H1 (cell line): ENCODE data around the gene CD96. TPM values are rescaled to one million over a fixed set of nuclear protein-coding genes. Genes with fewer than 3 reads are reported as not detected.

Experiments used
- CTCF ChIA-PET: fragments of 300-600 bp; sonication (Branson Sonifier 250); formaldehyde crosslinking; loops from one replicate; lab custom pipeline; 2021; ENCODE audit not compliant: partially characterized antibody; lab: Charles Lee
- POLR2A ChIA-PET: fragments of 300-600 bp; sonication (Branson Sonifier 250); formaldehyde crosslinking; loops from one replicate; lab custom pipeline; 2021; ENCODE audit warnings: inconsistent platforms; ENCODE audit not compliant: partially characterized antibody; lab: Charles Lee
- DNase-seq, 2 experiments: peaks; one replicate each; pipeline versions ENCODE4 v3.0.0 to v3.0.0-alpha.2; 2010 to 2022; ENCODE audit warnings: low spot score in 2 of 2, low read depth in 1 of 2, mixed read lengths in 1 of 2
- FAIRE-seq: peaks from 2 replicates; lab custom pipeline; 2011; peaks lifted over from hg19 to GRCh38; lab: Jason Lieb, UNC
- H2AFZ ChIP-seq: 2 replicates; pipeline ENCODE4 v1.8.1; 2012; ENCODE audit warnings: low read length, inconsistent platforms
- H2AK5ac ChIP-seq: 2 replicates; pipeline ENCODE4 v1.6.1; 2013; ENCODE audit warnings: low read depth, low read length
- H2BK120ac ChIP-seq: replicated peaks from 2 replicates; pipeline ENCODE3; 2013; ENCODE audit warnings: low read depth, low read length, inconsistent platforms
- H2BK12ac ChIP-seq: 2 replicates; pipeline ENCODE4 v1.6.1; 2013; ENCODE audit warnings: low read depth, low read length
- H2BK15ac ChIP-seq: 2 replicates; pipeline ENCODE4 v1.6.1; 2013; ENCODE audit warnings: low read length
- H2BK20ac ChIP-seq: 2 replicates; pipeline ENCODE4 v1.6.1; 2013; ENCODE audit warnings: low read length
- H2BK5ac ChIP-seq: 2 replicates; pipeline ENCODE4 v1.6.1; 2013; ENCODE audit warnings: low read depth, low read length
- H3K14ac ChIP-seq: 2 replicates; pipeline ENCODE4 v1.6.1; 2013; ENCODE audit warnings: inconsistent platforms; ENCODE audit not compliant: insufficient read length
- H3K18ac ChIP-seq: 2 replicates; pipeline ENCODE4 v1.6.1; 2013; ENCODE audit warnings: low read length; ENCODE audit errors: extremely low read depth
- H3K23ac ChIP-seq: 2 replicates; pipeline ENCODE4 v1.6.1; 2013; ENCODE audit warnings: inconsistent platforms; ENCODE audit not compliant: insufficient read length
- H3K23me2 ChIP-seq: 2 replicates; pipeline ENCODE4 v1.6.1; 2013; ENCODE audit warnings: low read depth, low read length
- H3K27ac ChIP-seq: 2 replicates; pipeline ENCODE4 v1.6.1; 2011; ENCODE audit warnings: low read depth, low read length, inconsistent platforms
- H3K27me3 ChIP-seq, 4 experiments: replicated peaks in 1 of 4; 1 replicate in 1 of 4; 2 replicates in 3 of 4; pipeline versions ENCODE4 v1.6.1 to v1.8.1; 2011 to 2013; ENCODE audit warnings: low read length in 3 of 4, mild to moderate bottlenecking in 3 of 4, inconsistent platforms in 2 of 4, mixed read lengths in 2 of 4, moderate library complexity in 1 of 4; ENCODE audit not compliant: control insufficient read depth in 3 of 4, insufficient read depth in 3 of 4; ENCODE audit errors: extremely low read depth in 1 of 4
- H3K36me3 ChIP-seq, 4 experiments: 2 replicates each; pipeline versions ENCODE4 v1.6.1 to v1.8.1; 2011 to 2013; ENCODE audit warnings: mild to moderate bottlenecking in 4 of 4, low read length in 3 of 4, moderate library complexity in 2 of 4, control low read depth in 1 of 4, inconsistent platforms in 1 of 4; ENCODE audit not compliant: insufficient read depth in 4 of 4, control insufficient read depth in 2 of 4
- H3K4ac ChIP-seq: replicated peaks from 2 replicates; pipeline ENCODE3; 2013; ENCODE audit warnings: low read length, low read depth, mixed read lengths, inconsistent platforms; ENCODE audit not compliant: insufficient read length
- H3K4me1 ChIP-seq, 4 experiments: replicated peaks in 1 of 4; 1 replicate in 1 of 4; 2 replicates in 3 of 4; pipeline versions ENCODE4 v1.6.1 to v1.8.1; 2011 to 2013; ENCODE audit warnings: low read length in 3 of 4, inconsistent platforms in 2 of 4, mixed read lengths in 1 of 4; ENCODE audit not compliant: insufficient read depth in 4 of 4, control insufficient read depth in 3 of 4
- H3K4me2 ChIP-seq, 2 experiments: 2 replicates each; pipeline versions ENCODE4 v1.6.1 to v1.8.1; 2011 to 2013; ENCODE audit warnings: low read depth in 2 of 2, low read length in 2 of 2, control low read depth in 1 of 2, inconsistent platforms in 1 of 2, mild to moderate bottlenecking in 1 of 2; ENCODE audit not compliant: insufficient read depth in 1 of 2
- H3K4me3 ChIP-seq, 4 experiments: fragments of 200-600, 300-600 bp in 1 of 4; sonication (generic), shearing (Covaris generic), sonication (Bioruptor Twin) in 1 of 4; 2 replicates each; pipeline versions ENCODE4 v1.5.1 to v1.8.1; 2011 to 2016; ENCODE audit warnings: low read length in 4 of 4, low read depth in 3 of 4, control low read depth in 2 of 4, inconsistent platforms in 2 of 4, mild to moderate bottlenecking in 2 of 4, mixed read lengths in 1 of 4, moderate library complexity in 1 of 4; ENCODE audit not compliant: insufficient read depth in 2 of 4; ENCODE audit errors: extremely low read depth in 1 of 4
- H3K56ac ChIP-seq: replicated peaks from 2 replicates; pipeline ENCODE3; 2013; ENCODE audit warnings: low read depth, mild to moderate bottlenecking, mixed read lengths, low read length, inconsistent platforms; ENCODE audit not compliant: insufficient read length
- H3K79me1 ChIP-seq: 2 replicates; pipeline ENCODE4 v1.6.1; 2013; ENCODE audit warnings: low read depth, low read length, control low read depth
- H3K79me2 ChIP-seq, 2 experiments: 2 replicates each; pipeline versions ENCODE4 v1.6.1 to v1.8.1; 2012 to 2013; ENCODE audit warnings: low read length in 2 of 2, mild to moderate bottlenecking in 2 of 2, inconsistent platforms in 1 of 2; ENCODE audit not compliant: insufficient read depth in 2 of 2, control insufficient read depth in 1 of 2
- H3K9ac ChIP-seq, 4 experiments: replicated peaks in 1 of 4; 1 replicate in 1 of 4; 2 replicates in 3 of 4; pipeline versions ENCODE4 v1.6.1 to v1.8.1; 2011 to 2013; ENCODE audit warnings: low read depth in 3 of 4, low read length in 3 of 4, control low read depth in 2 of 4, mild to moderate bottlenecking in 2 of 4, moderate library complexity in 2 of 4, inconsistent platforms in 1 of 4; ENCODE audit errors: extremely low read depth in 1 of 4
- H3K9me3 ChIP-seq, 2 experiments: 2 replicates each; pipeline versions ENCODE4 v1.6.1 to v1.8.1; 2012 to 2013; ENCODE audit warnings: mild to moderate bottlenecking in 2 of 2, moderate library complexity in 2 of 2, control low read depth in 1 of 2, inconsistent platforms in 1 of 2, low read depth in 1 of 2, low read length in 1 of 2, mixed read lengths in 1 of 2; ENCODE audit not compliant: insufficient read depth in 2 of 2
- H4K20me1 ChIP-seq, 2 experiments: replicated peaks in 1 of 2; 2 replicates each; pipeline versions ENCODE3 to v1.8.1; 2011 to 2013; ENCODE audit warnings: inconsistent platforms in 2 of 2, low read length in 2 of 2, mild to moderate bottlenecking in 1 of 2; ENCODE audit not compliant: insufficient read depth in 2 of 2, control insufficient read depth in 1 of 2
- H4K5ac ChIP-seq: 2 replicates; pipeline ENCODE4 v1.6.1; 2013; ENCODE audit warnings: low read length, low read depth, mixed read lengths, inconsistent platforms; ENCODE audit not compliant: insufficient read length
- H4K8ac ChIP-seq: 2 replicates; pipeline ENCODE4 v1.8.0; 2013; ENCODE audit warnings: mild to moderate bottlenecking, moderate library complexity, low read length, inconsistent platforms; ENCODE audit not compliant: insufficient read depth; ENCODE audit errors: extremely low read depth
- H4K91ac ChIP-seq: replicated peaks from 2 replicates; pipeline ENCODE3; 2013; ENCODE audit warnings: low read length, mixed read lengths, inconsistent platforms; ENCODE audit not compliant: insufficient read length
- ATF3 ChIP-seq: IDR thresholded peaks from 2 replicates; pipeline ENCODE4 v1.6.1; 2011; ENCODE audit warnings: low read depth, mild to moderate bottlenecking, low read length; ENCODE audit not compliant: insufficient read depth
- BCL11A ChIP-seq, 2 experiments: IDR thresholded peaks; one replicate each; pipeline ENCODE4 v1.6.1; 2011; ENCODE audit warnings: low read depth in 2 of 2, low read length in 2 of 2, mild to moderate bottlenecking in 2 of 2
- CBX8 ChIP-seq: fragments of 300-800, 300-1000 bp; sonication (generic); IDR thresholded peaks from 2 replicates; pipeline ENCODE4 v1.7.1; 2016; ENCODE audit warnings: low read depth, low read length, borderline replicate concordance
- CHD2 ChIP-seq: IDR thresholded peaks from 2 replicates; pipeline ENCODE4 v1.6.1; 2012; ENCODE audit warnings: low read length, improper control_type of control experiment
- CTBP2 ChIP-seq: IDR thresholded peaks from 2 replicates; pipeline ENCODE4 v1.7.0; 2011; ENCODE audit warnings: borderline replicate concordance, mild to moderate bottlenecking, moderate library complexity, mixed read lengths, low read length; ENCODE audit not compliant: insufficient read depth, insufficient read length
- E2F6 ChIP-seq: IDR thresholded peaks from 2 replicates; pipeline ENCODE4 v1.6.1; 2012; ENCODE audit warnings: inconsistent platforms
- EZH2 ChIP-seq: fragments of 200-600 bp; sonication (generic); IDR thresholded peaks from 2 replicates; pipeline ENCODE4 v1.7.1; 2012; ENCODE audit warnings: low read depth, mild to moderate bottlenecking, moderate library complexity, low read length, inconsistent platforms; ENCODE audit not compliant: severe bottlenecking
- FOSL1 ChIP-seq: IDR thresholded peaks from 2 replicates; pipeline ENCODE4 v1.6.1; 2011; ENCODE audit warnings: mild to moderate bottlenecking, low read depth, low read length, moderate library complexity; ENCODE audit not compliant: insufficient read depth
- HDAC6 ChIP-seq: IDR thresholded peaks from one replicate; pipeline ENCODE4 v1.7.1; 2012; ENCODE audit warnings: low read depth, mild to moderate bottlenecking, inconsistent platforms, low read length, moderate library complexity
- MAX ChIP-seq: IDR thresholded peaks from 2 replicates; pipeline ENCODE4 v1.6.1; 2012; ENCODE audit warnings: inconsistent platforms
- NRF1 ChIP-seq: IDR thresholded peaks from 2 replicates; pipeline ENCODE4 v1.6.1; 2011; ENCODE audit warnings: mild to moderate bottlenecking, low read depth, low read length, improper control_type of control experiment
- POLR2A ChIP-seq, 2 experiments: IDR thresholded peaks; 1 replicate in 1 of 2; 2 replicates in 1 of 2; pipeline ENCODE4 v1.6.1; 2011; ENCODE audit warnings: low read depth in 2 of 2, low read length in 2 of 2, mild to moderate bottlenecking in 2 of 2; ENCODE audit errors: control extremely low read depth in 1 of 2
- SIRT6 ChIP-seq: IDR thresholded peaks from one replicate; pipeline ENCODE4 v1.7.1; 2012; ENCODE audit warnings: low read length, inconsistent platforms
- TAF7 ChIP-seq: optimal IDR thresholded peaks from 2 replicates; pipeline ENCODE3; 2011; ENCODE audit warnings: low read depth, mild to moderate bottlenecking, inconsistent platforms, low read length, moderate library complexity, borderline replicate concordance
- WGBS, 2 experiments: shearing (Covaris generic) in 1 of 2; methylation state at CpG; one replicate each; pipeline versions ENCODE4 v1.1.6 to v1.1.7; 2013 to 2015; ENCODE audit warnings: low lambda C conversion rate in 2 of 2, mixed read lengths in 2 of 2, inconsistent platforms in 1 of 2, low coverage in 1 of 2, missing lambda C conversion rate in 1 of 2; ENCODE audit not compliant: insufficient replicate concordance in 2 of 2, insufficient coverage in 1 of 2, insufficient read length in 1 of 2; ENCODE audit errors: extremely low coverage in 1 of 2, missing lambda C conversion rate in 1 of 2; 5-methylcytosine and 5-hydroxymethylcytosine counted together
- polyA plus RNA-seq, 7 experiments: library from polyadenylated mRNA; depleted of rRNA in 3 of 7; stranded (reverse) in 5 of 7; unstranded in 2 of 7; fragments of >200 nt in 5 of 7; fragments of 200-250 nt in 2 of 7; gene quantifications; 1 replicate in 5 of 7; 2 replicates in 1 of 7; 4 replicates in 1 of 7; pipeline versions ENCODE4 v1.2.1 to v1.2.3, GENCODE V29; 2011 to 2013; ENCODE audit warnings: missing spikeins in 2 of 7, mixed read lengths in 2 of 7
- total RNA-seq: library from RNA; stranded (reverse); fragmentation: NEBNext Ultra II Directional; extraction: Animal tissue kit (Norgen Biotek cat#: 25700); gene quantifications from 2 replicates; pipeline ENCODE4 v1.2.1, GENCODE V29; 2021

Gene CD96
- total and polyA plus RNA-seq, 2 of the 8 experiments (the other 6 are each of a cell fraction or from before 2014, with no cell fraction given): not detected

- H3K4me2 ChIP-seq: no peak overlapping the region
- no peak overlapping the region for H2BK120ac ChIP-seq
- H3K14ac ChIP-seq: no peak overlapping the region
- H3K9me3 ChIP-seq: no peaks in the 10 kb centered on the region
- no peak overlapping the region for H2BK12ac ChIP-seq
- no peak overlapping the region for H3K23ac ChIP-seq
- H4K20me1 ChIP-seq: no peaks in the 10 kb centered on the region
- no peak overlapping the region for H4K5ac ChIP-seq
- H3K56ac ChIP-seq: no peak overlapping the region
- no peak for FAIRE-seq
- H3K4me3 ChIP-seq: no peak overlapping the region
- no peaks in the 10 kb centered on the region for H3K4me1 ChIP-seq
- H2BK5ac ChIP-seq: no peak overlapping the region
- H3K18ac ChIP-seq: no peak overlapping the region
- no peak overlapping the region for H2AFZ ChIP-seq
- CTCF ChIA-PET: no interaction called here
- H3K9ac ChIP-seq: no peak overlapping the region
- POLR2A ChIA-PET: no interaction called here
- H2BK15ac ChIP-seq: no peak overlapping the region
- H3K27me3 ChIP-seq: no peaks in the 10 kb centered on the region
- no peak overlapping the region for H3K4ac ChIP-seq
- H4K91ac ChIP-seq: no peak overlapping the region
- no peaks in the 10 kb centered on the region for H3K79me1 ChIP-seq
- no peak for DNase-seq
- no peaks in the 10 kb centered on the region for H3K23me2 ChIP-seq
- no peak overlapping the region for H2AK5ac ChIP-seq
- no peaks in the 10 kb centered on the region for H3K79me2 ChIP-seq
- no peaks in the 10 kb centered on the region for H3K36me3 ChIP-seq
- no peak overlapping the region for H3K27ac ChIP-seq
- 94% methylated on average over 1 of the region's 1 CpG; no CpG with 5 or more reads in 1 of the 2 experiments for WGBS, 2 experiments
- H2BK20ac ChIP-seq: no peak overlapping the region
- H4K8ac ChIP-seq: no peak overlapping the region
- TF ChIP-seq HDAC6 (no peak), NRF1 (no peak), EZH2 (no peak), ATF3 (no peak), CHD2 (no peak), BCL11A (IDR thresholded peaks at IDR 0.05; ENCODE audit: low read depth in 2 of 2, low read length in 2 of 2) (no peak), SIRT6 (no peak), TAF7 (no peak), POLR2A (IDR thresholded peaks at IDR 0.05; ENCODE audit: control extremely low read depth in 1 of 2, low read depth in 2 of 2, low read length in 2 of 2) (no peak), CTBP2 (no peak), E2F6 (no peak), FOSL1 (no peak), MAX (no peak), CBX8 (no peak)
Measured at GRCh38 chr3:111506435-111506834, 35.6 kb upstream of the CD96 start.
